ENCODE measurements around the gene ZAR1L.

ZAR1L gene

DNA sequence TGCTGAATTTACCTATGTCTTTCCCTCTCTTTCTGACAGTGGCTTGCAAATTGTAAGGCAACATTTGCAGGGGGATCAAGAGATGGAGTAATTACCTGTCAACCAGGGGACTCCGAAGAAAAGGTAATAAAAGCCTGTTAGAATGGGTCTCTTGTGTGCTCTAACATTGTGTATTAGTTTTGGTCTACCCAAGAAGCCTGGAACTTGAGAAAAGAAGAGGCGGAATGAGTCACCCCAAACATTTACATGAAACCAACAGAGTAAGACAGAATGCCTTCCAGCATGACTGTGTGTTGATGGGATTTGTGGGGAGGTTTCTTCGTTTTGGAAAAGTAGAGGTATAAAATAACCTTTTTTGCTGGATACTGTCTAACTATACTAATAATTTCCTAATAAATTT is 36.7 kb downstream of the ZAR1L start:
- H3K27ac ChIP-seq (ENCODE audit: low read depth, low read length), result no peak overlapping the region
- peaks cover 4 to 5% of the 10 kb centered on the region in 2 donors for H3K36me3 ChIP-seq (ENCODE audit: control insufficient read depth in 1 of 2, insufficient read depth in 2 of 2, low read length in 2 of 2)
- H3K4me1 ChIP-seq (ENCODE audit: control insufficient read depth in 1 of 2, insufficient read depth in 2 of 2, low read length in 2 of 2), result no peaks in the 10 kb centered on the region
- H3K9me3 ChIP-seq (ENCODE audit: control insufficient read depth in 1 of 2, low read length in 2 of 2), result no peaks in the 10 kb centered on the region
- no peak overlapping the region for H3K4me3 ChIP-seq (ENCODE audit: low read depth in 1 of 2, low read length in 2 of 2)
- H3K27me3 ChIP-seq (ENCODE audit: control insufficient read depth in 1 of 2, insufficient read depth in 2 of 2, low read length in 2 of 2), result no peaks in the 10 kb centered on the region
- no peak overlapping the region for H3K9ac ChIP-seq (ENCODE audit: low read depth in 1 of 2, low read length in 2 of 2)

- Histone ChIP-seq H3K36me3 (ENCODE audit: control insufficient read depth in 1 of 2, insufficient read depth in 2 of 2, low read length in 2 of 2) (peaks cover 4 to 5% of the 10 kb centered on the region in 2 donors), H3K4me1 (ENCODE audit: control insufficient read depth in 1 of 2, insufficient read depth in 2 of 2, low read length in 2 of 2) (no peaks in the 10 kb centered on the region), H3K27me3 (ENCODE audit: control insufficient read depth in 1 of 2, insufficient read depth in 2 of 2, low read length in 2 of 2) (no peaks in the 10 kb centered on the region), H3K9ac (ENCODE audit: low read depth in 1 of 2, low read length in 2 of 2) (no peak overlapping the region), H3K27ac (ENCODE audit: low read depth, low read length) (no peak overlapping the region), H3K9me3 (ENCODE audit: control insufficient read depth in 1 of 2, low read length in 2 of 2) (no peaks in the 10 kb centered on the region), H3K4me3 (ENCODE audit: low read depth in 1 of 2, low read length in 2 of 2) (no peak overlapping the region)
Observed at GRCh38 chr13:32277839-32278238, 37.3 kb downstream of the ZAR1L start.

GRCh38 chr13:32272021-32272683 is 43.0 kb downstream of the ZAR1L start:
- H3K9me3 ChIP-seq (ENCODE audit: control insufficient read depth in 1 of 2, low read length in 2 of 2), result no peaks in the 10 kb centered on the region
- H3K36me3 ChIP-seq (ENCODE audit: control insufficient read depth in 1 of 2, insufficient read depth in 2 of 2, low read length in 2 of 2), result peaks cover 0 to 8% of the 10 kb centered on the region in 2 donors
- H3K4me1 ChIP-seq (ENCODE audit: control insufficient read depth in 1 of 2, insufficient read depth in 2 of 2, low read length in 2 of 2), result no peaks in the 10 kb centered on the region
- H3K27me3 ChIP-seq (ENCODE audit: control insufficient read depth in 1 of 2, insufficient read depth in 2 of 2, low read length in 2 of 2), result no peaks in the 10 kb centered on the region
- H3K27ac ChIP-seq (ENCODE audit: low read depth, low read length), result no peak overlapping the region
- no peak overlapping the region for H3K4me3 ChIP-seq (ENCODE audit: low read depth in 1 of 2, low read length in 2 of 2)
- H3K9ac ChIP-seq (ENCODE audit: low read depth in 1 of 2, low read length in 2 of 2), result no peak overlapping the region

DNA sequence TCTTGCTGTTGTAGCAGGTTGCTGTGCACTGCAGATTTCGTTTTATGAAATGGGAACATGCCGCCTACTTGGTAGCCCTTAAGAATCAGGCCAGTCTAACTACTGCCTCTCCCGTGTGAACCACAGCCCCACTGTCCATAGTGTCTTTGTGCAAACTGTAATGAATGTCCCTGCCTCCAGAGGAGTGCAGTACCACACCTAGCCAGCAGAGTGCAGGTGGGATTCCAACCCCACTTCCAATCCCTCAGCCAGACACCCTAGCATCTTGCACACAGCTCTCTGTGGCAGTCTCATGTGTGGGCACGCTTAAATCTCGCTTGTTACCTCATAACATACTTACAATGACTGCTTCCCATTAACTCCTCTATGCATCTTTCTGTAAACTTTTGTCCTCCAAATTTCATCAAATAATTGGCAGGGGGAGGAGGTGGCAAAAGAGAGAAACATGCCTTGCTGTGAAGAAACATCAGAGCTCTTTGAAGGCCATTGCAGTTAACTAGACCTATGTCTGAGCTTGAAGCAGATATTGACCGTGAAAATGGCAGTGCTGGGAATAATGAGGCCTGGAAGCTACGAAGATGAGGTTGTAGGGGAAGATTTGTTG is 47.2 kb downstream of the ZAR1L start:
- H3K4me3 ChIP-seq (ENCODE audit: low read depth in 1 of 2, low read length in 2 of 2), result no peak overlapping the region
- peaks cover 3 to 4% of the 10 kb centered on the region in 2 donors for H3K36me3 ChIP-seq (ENCODE audit: control insufficient read depth in 1 of 2, insufficient read depth in 2 of 2, low read length in 2 of 2)
- H3K9me3 ChIP-seq (ENCODE audit: control insufficient read depth in 1 of 2, low read length in 2 of 2), result no peaks in the 10 kb centered on the region
- no peaks in the 10 kb centered on the region for H3K4me1 ChIP-seq (ENCODE audit: control insufficient read depth in 1 of 2, insufficient read depth in 2 of 2, low read length in 2 of 2)
- no peak overlapping the region for H3K9ac ChIP-seq (ENCODE audit: low read depth in 1 of 2, low read length in 2 of 2)
- no peak overlapping the region for H3K27ac ChIP-seq (ENCODE audit: low read depth, low read length)
- H3K27me3 ChIP-seq (ENCODE audit: control insufficient read depth in 1 of 2, insufficient read depth in 2 of 2, low read length in 2 of 2), result no peaks in the 10 kb centered on the region

DNA sequence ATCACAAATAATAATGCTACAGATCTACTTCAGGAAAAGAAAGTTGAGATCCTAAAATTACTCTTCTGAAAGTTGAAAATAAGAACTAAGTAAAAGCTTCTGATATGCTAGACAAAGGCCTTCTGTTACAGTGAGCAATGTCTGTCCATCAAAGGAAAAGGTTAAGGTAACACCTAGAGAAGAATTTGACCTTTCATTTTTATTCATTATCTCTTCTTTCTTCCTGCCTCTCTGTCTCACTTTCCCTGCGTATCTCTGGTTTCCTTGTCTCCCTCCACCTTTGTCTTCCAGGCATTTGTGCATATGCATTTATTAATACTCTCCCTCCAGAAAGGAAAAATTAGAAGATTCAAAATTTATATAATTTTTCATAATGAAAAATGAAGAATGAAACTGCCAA is 49.0 kb downstream of the ZAR1L start:
- no peak overlapping the region for H3K9ac ChIP-seq (ENCODE audit: low read depth in 1 of 2, low read length in 2 of 2)
- H3K4me3 ChIP-seq (ENCODE audit: low read depth in 1 of 2, low read length in 2 of 2), result no peak overlapping the region
- no peak overlapping the region for H3K27ac ChIP-seq (ENCODE audit: low read depth, low read length)
- no peaks in the 10 kb centered on the region for H3K4me1 ChIP-seq (ENCODE audit: control insufficient read depth in 1 of 2, insufficient read depth in 2 of 2, low read length in 2 of 2)
- no peaks in the 10 kb centered on the region for H3K9me3 ChIP-seq (ENCODE audit: control insufficient read depth in 1 of 2, low read length in 2 of 2)
- peaks cover 3 to 4% of the 10 kb centered on the region in 2 donors for H3K36me3 ChIP-seq (ENCODE audit: control insufficient read depth in 1 of 2, insufficient read depth in 2 of 2, low read length in 2 of 2)
- H3K27me3 ChIP-seq (ENCODE audit: control insufficient read depth in 1 of 2, insufficient read depth in 2 of 2, low read length in 2 of 2), result no peaks in the 10 kb centered on the region

DNA sequence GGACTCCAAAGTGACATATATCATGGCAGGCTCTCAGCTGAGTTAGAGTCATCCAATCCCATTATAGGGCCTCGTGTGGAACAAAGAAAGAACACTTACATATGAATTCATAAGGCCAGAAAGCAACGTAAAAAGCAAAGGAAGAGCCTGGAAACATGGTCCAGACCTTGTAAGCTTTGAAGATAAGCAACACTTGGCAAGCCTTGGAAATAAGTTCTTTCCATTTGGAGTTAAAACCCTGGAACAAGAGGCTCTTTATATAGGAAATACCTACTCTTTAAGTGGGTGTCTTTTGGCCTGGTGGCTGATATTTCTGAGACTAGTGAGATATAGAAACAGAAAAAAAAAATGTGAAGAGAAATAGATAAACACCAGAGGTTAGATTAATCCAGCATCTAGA is 49.4 kb downstream of the ZAR1L start:
- H3K27me3 ChIP-seq (ENCODE audit: control insufficient read depth in 1 of 2, insufficient read depth in 2 of 2, low read length in 2 of 2), result no peaks in the 10 kb centered on the region
- H3K9ac ChIP-seq (ENCODE audit: low read depth in 1 of 2, low read length in 2 of 2), result no peak overlapping the region
- H3K9me3 ChIP-seq (ENCODE audit: control insufficient read depth in 1 of 2, low read length in 2 of 2), result no peaks in the 10 kb centered on the region
- no peak overlapping the region for H3K4me3 ChIP-seq (ENCODE audit: low read depth in 1 of 2, low read length in 2 of 2)
- H3K4me1 ChIP-seq (ENCODE audit: control insufficient read depth in 1 of 2, insufficient read depth in 2 of 2, low read length in 2 of 2), result no peaks in the 10 kb centered on the region
- H3K27ac ChIP-seq (ENCODE audit: low read depth, low read length), result no peak overlapping the region
- peaks cover 3 to 4% of the 10 kb centered on the region in 2 donors for H3K36me3 ChIP-seq (ENCODE audit: control insufficient read depth in 1 of 2, insufficient read depth in 2 of 2, low read length in 2 of 2)

DNA sequence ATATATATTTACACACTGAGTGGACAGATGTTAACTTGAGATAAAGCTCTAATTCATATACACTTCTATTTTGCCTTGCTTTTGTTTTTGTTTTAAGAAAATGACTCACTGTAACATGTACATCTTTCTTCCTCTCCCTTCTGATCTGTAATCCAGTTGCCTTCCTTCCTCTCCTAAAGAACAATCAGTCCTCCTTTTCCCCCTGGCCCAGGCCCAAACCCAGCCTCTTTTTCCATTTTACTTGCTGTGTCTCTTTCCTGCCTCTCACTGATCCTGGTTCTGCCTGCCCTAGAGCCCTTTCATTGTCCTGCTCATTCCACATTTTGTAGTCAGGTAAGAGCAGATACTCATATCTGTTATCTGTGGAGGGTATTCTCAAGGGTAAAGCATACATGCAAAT is 50.8 kb downstream of the ZAR1L start:
- no peak overlapping the region for H3K4me3 ChIP-seq (ENCODE audit: low read depth in 1 of 2, low read length in 2 of 2)
- H3K4me1 ChIP-seq (ENCODE audit: control insufficient read depth in 1 of 2, insufficient read depth in 2 of 2, low read length in 2 of 2), result no peaks in the 10 kb centered on the region
- no peak overlapping the region for H3K9ac ChIP-seq (ENCODE audit: low read depth in 1 of 2, low read length in 2 of 2)
- peaks cover 3 to 4% of the 10 kb centered on the region in 2 donors for H3K36me3 ChIP-seq (ENCODE audit: control insufficient read depth in 1 of 2, insufficient read depth in 2 of 2, low read length in 2 of 2)
- no peaks in the 10 kb centered on the region for H3K9me3 ChIP-seq (ENCODE audit: control insufficient read depth in 1 of 2, low read length in 2 of 2)
- H3K27me3 ChIP-seq (ENCODE audit: control insufficient read depth in 1 of 2, insufficient read depth in 2 of 2, low read length in 2 of 2), result no peaks in the 10 kb centered on the region
- no peak overlapping the region for H3K27ac ChIP-seq (ENCODE audit: low read depth, low read length)

DNA sequence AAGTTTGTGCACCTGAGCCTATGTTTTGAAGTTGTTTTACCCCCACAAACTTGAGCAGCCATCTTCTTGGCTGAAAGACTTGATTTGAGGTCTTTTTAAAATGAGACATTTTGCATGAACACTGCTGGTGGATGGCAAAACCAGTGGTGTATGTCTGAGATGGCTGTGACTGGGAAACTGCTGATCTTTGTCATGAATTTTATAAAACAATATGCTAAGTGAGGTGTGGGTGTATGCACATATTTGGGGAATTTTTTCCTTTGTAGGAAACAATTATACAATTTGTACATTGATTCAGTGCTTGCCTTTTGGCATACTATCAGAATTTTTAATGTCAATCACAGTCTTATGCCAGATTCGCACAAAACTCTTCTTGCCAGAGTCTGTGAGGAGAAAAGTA is 52.5 kb downstream of the ZAR1L start:
- H3K9ac ChIP-seq (ENCODE audit: low read depth in 1 of 2, low read length in 2 of 2), result no peak overlapping the region
- H3K4me3 ChIP-seq (ENCODE audit: low read depth in 1 of 2, low read length in 2 of 2), result no peak overlapping the region
- no peak overlapping the region for H3K27ac ChIP-seq (ENCODE audit: low read depth, low read length)
- H3K9me3 ChIP-seq (ENCODE audit: control insufficient read depth in 1 of 2, low read length in 2 of 2), result no peaks in the 10 kb centered on the region
- H3K27me3 ChIP-seq (ENCODE audit: control insufficient read depth in 1 of 2, insufficient read depth in 2 of 2, low read length in 2 of 2), result no peaks in the 10 kb centered on the region
- H3K36me3 ChIP-seq (ENCODE audit: control insufficient read depth in 1 of 2, insufficient read depth in 2 of 2, low read length in 2 of 2), result peaks cover under 1 to 3% of the 10 kb centered on the region in 2 donors
- H3K4me1 ChIP-seq (ENCODE audit: control insufficient read depth in 1 of 2, insufficient read depth in 2 of 2, low read length in 2 of 2), result no peaks in the 10 kb centered on the region

- Histone ChIP-seq H3K36me3 (ENCODE audit: control insufficient read depth in 1 of 2, insufficient read depth in 2 of 2, low read length in 2 of 2) (peaks cover 0 to 3% of the 10 kb centered on the region in 2 donors), H3K27ac (ENCODE audit: low read depth, low read length) (no peak overlapping the region), H3K27me3 (ENCODE audit: control insufficient read depth in 1 of 2, insufficient read depth in 2 of 2, low read length in 2 of 2) (no peaks in the 10 kb centered on the region), H3K4me1 (ENCODE audit: control insufficient read depth in 1 of 2, insufficient read depth in 2 of 2, low read length in 2 of 2) (no peaks in the 10 kb centered on the region), H3K9me3 (ENCODE audit: control insufficient read depth in 1 of 2, low read length in 2 of 2) (no peaks in the 10 kb centered on the region), H3K9ac (ENCODE audit: low read depth in 1 of 2, low read length in 2 of 2) (no peak overlapping the region), H3K4me3 (ENCODE audit: low read depth in 1 of 2, low read length in 2 of 2) (no peak overlapping the region)
Observed at GRCh38 chr13:32262165-32262564, 53.0 kb downstream of the ZAR1L start.

DNA sequence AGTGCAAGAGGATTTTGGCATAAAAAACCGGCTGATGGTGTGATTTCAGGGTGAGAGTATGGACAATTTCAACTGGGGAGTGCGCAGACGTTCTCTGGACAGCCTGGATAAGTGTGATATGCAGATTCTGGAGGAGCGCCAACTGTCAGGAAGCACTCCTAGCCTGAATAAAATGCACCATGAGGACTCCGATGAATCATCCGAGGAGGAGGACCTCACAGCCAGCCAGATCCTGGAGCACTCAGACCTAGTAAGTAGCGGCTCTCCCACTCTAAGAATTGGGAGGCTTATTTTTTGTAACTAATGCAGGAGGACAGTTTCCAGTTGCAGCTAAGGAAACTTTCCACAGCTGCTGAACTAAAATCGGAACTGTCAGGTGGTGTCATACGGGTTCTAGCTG is 53.6 kb downstream of the ZAR1L start:
- peak overlapping the region; percentile 26 for H3K27ac ChIP-seq (ENCODE audit: low read depth, low read length)
- H3K4me3 ChIP-seq (ENCODE audit: low read depth in 1 of 2, low read length in 2 of 2), result no peak overlapping the region
- H3K27me3 ChIP-seq (ENCODE audit: control insufficient read depth in 1 of 2, insufficient read depth in 2 of 2, low read length in 2 of 2), result no peaks in the 10 kb centered on the region
- no peaks in the 10 kb centered on the region for H3K9me3 ChIP-seq (ENCODE audit: control insufficient read depth in 1 of 2, low read length in 2 of 2)
- no peak overlapping the region for H3K9ac ChIP-seq (ENCODE audit: low read depth in 1 of 2, low read length in 2 of 2)
- no peaks in the 10 kb centered on the region for H3K4me1 ChIP-seq (ENCODE audit: control insufficient read depth in 1 of 2, insufficient read depth in 2 of 2, low read length in 2 of 2)
- peaks cover 0 to 3% of the 10 kb centered on the region in 2 donors for H3K36me3 ChIP-seq (ENCODE audit: control insufficient read depth in 1 of 2, insufficient read depth in 2 of 2, low read length in 2 of 2)
